ENCODE data around the gene ICE2. TPM values are rescaled to one million over a fixed set of nuclear protein-coding genes. Genes with fewer than 3 reads are reported as not detected.
A peak's percentile ranks its signal among the peaks of the same experiment; 100 is the strongest.

The ICE2 gene
- total and polyA plus RNA-seq, 4 experiments from 2014 or later: 46.5 to 68.4 (median 61.2) TPM

- peaks cover 0 to 20% of the 10 kb centered on the region in 2 donors for H3K36me3 Mint-ChIP-seq
- no peaks in the 10 kb centered on the region for H3K27me3 ChIP-seq (ENCODE audit: insufficient read depth, low read length)
- peaks cover 23 to 49% (median 38%) of the 10 kb centered on the region in 4 donors for H3K4me1 Mint-ChIP-seq
- H3K27me3 Mint-ChIP-seq: no peaks in the 10 kb centered on the region
- intact Hi-C loops (cut with micrococcal nuclease): no loop called here
- peak overlapping the region in 4 of 7 donors; percentile 7 to 81 (median 46) for H3K27ac Mint-ChIP-seq
- no peaks in the 10 kb centered on the region for H3K9me3 ChIP-seq (ENCODE audit: control insufficient read depth in 1 of 2, low read length in 2 of 2)
- no peak overlapping the region for H3K4me3 ChIP-seq (ENCODE audit: low read length in 2 of 2)
- DNase-seq: no peak
- no peaks in the 10 kb centered on the region for H3K36me3 ChIP-seq (ENCODE audit: insufficient read depth, low read length)
- H3K4me3 Mint-ChIP-seq: no peak overlapping the region
- POLR2A ChIA-PET (ENCODE audit: partially characterized antibody): interaction anchor here (1.5 kb wide), 1 partner anchor 38 kb away, joined by 6 read pairs; no protein-coding TSS in a partner anchor
- CTCF ChIA-PET (ENCODE audit: partially characterized antibody): interaction anchor here (0.9 kb wide), 1 partner anchor 793 kb away, joined by 3 read pairs; no protein-coding TSS in a partner anchor
- peaks cover 16% of the 10 kb centered on the region for H3K4me1 ChIP-seq (ENCODE audit: insufficient read depth, low read length)
- no peak overlapping the region for H3K27ac ChIP-seq (ENCODE audit: low read depth, low read length)
- H3K9me3 Mint-ChIP-seq: peaks cover 0 to 6% (median 0%) of the 10 kb centered on the region in 8 donors
Measured at GRCh38 chr15:60483042-60483441, 4.1 kb upstream of the ICE2 start.

GRCh38 chr15:60480888-60481287 is 1.9 kb upstream of the ICE2 start:
- H3K27ac ChIP-seq (ENCODE audit: low read depth, low read length): no peak overlapping the region
- Mint-ChIP-seq H3K4me1 (peaks cover 37 to 60% (median 48%) of the 10 kb centered on the region in 4 donors), H3K36me3 (peaks cover 0 to 15% of the 10 kb centered on the region in 2 donors), H3K4me3 (peak overlapping the region in 2 of 8 donors; percentile 47 to 100), H3K9me3 (peaks cover 0 to 6% (median 0%) of the 10 kb centered on the region in 8 donors), H3K27ac (peak overlapping the region in 4 of 7 donors; percentile 57 to 100 (median 85)), H3K27me3 (no peaks in the 10 kb centered on the region)
- intact Hi-C loops (cut with micrococcal nuclease): no loop called here
- CTCF ChIA-PET (ENCODE audit: partially characterized antibody): no interaction called here
- H3K36me3 ChIP-seq (ENCODE audit: insufficient read depth, low read length): no peaks in the 10 kb centered on the region
- DNase-seq: no peak
- H3K27me3 ChIP-seq (ENCODE audit: insufficient read depth, low read length): no peaks in the 10 kb centered on the region
- POLR2A ChIA-PET (ENCODE audit: partially characterized antibody): interaction anchor here (0.7 to 1.5 kb wide), 3 partner anchors 13 to 95 kb away, joined by 3 to 5 read pairs (median 4); partner anchors contain the start of gene ANXA2
- H3K4me1 ChIP-seq (ENCODE audit: insufficient read depth, low read length): peaks cover 37% of the 10 kb centered on the region
- no peaks in the 10 kb centered on the region for H3K9me3 ChIP-seq (ENCODE audit: control insufficient read depth in 1 of 2, low read length in 2 of 2)
- H3K4me3 ChIP-seq (ENCODE audit: low read length in 2 of 2): no peak overlapping the region

- intact Hi-C loops (cut with micrococcal nuclease): no loop called here
- CTCF ChIA-PET (ENCODE audit: partially characterized antibody): interaction anchor here (0.6 kb wide), 1 partner anchor 452 kb away, joined by 3 read pairs; no protein-coding TSS in a partner anchor
Measured at GRCh38 chr15:60480149-60480548, 1.2 kb upstream of the ICE2 start.

GRCh38 chr15:60479361-60480110 is 594 bp upstream of the ICE2 start:
- CTCF ChIA-PET (ENCODE audit: partially characterized antibody): interaction anchor here (0.6 to 1.5 kb wide), 3 partner anchors 98 to 453 kb away, joined by 3 to 4 read pairs (median 3); no protein-coding TSS in a partner anchor
- H3K36me3 ChIP-seq (ENCODE audit: insufficient read depth, low read length): no peaks in the 10 kb centered on the region
- peaks cover 38% of the 10 kb centered on the region for H3K4me1 ChIP-seq (ENCODE audit: insufficient read depth, low read length)
- peak in 2 of 5 donors; percentile 14 to 31 for DNase-seq
- H3K9me3 Mint-ChIP-seq: peaks cover 0 to 6% (median 0%) of the 10 kb centered on the region in 8 donors
- peak overlapping the region; percentile 96 to 100 (median 99) for H3K27ac Mint-ChIP-seq
- POLR2A ChIA-PET (ENCODE audit: partially characterized antibody): interaction anchor here (0.6 to 3.8 kb wide), 20 partner anchors 8 to 452 kb away, joined by 3 to 30 read pairs (median 4); partner anchors contain the start of gene ANXA2
- peaks cover 37 to 54% (median 44%) of the 10 kb centered on the region in 4 donors for H3K4me1 Mint-ChIP-seq
- no peaks in the 10 kb centered on the region for H3K27me3 ChIP-seq (ENCODE audit: insufficient read depth, low read length)
- peak overlapping the region; percentile 88 for H3K27ac ChIP-seq (ENCODE audit: low read depth, low read length)
- no peaks in the 10 kb centered on the region for H3K9me3 ChIP-seq (ENCODE audit: control insufficient read depth in 1 of 2, low read length in 2 of 2)
- peaks cover 6 to 20% of the 10 kb centered on the region in 2 donors for H3K36me3 Mint-ChIP-seq
- H3K4me3 ChIP-seq (ENCODE audit: low read length in 2 of 2): peak overlapping the region; percentile 72 to 85
- H3K4me3 Mint-ChIP-seq: peak overlapping the region; percentile 91 to 100 (median 98)
- intact Hi-C loops (cut with micrococcal nuclease): loop anchor here (1.0 to 2.0 kb wide), 3 partner anchors 81 to 791 kb away; partner anchors contain the start of gene BNIP2
- H3K27me3 Mint-ChIP-seq: no peaks in the 10 kb centered on the region

More at GRCh38 chr15:60480149-60480548, 1.2 kb upstream of the ICE2 start:
- Mint-ChIP-seq H3K27me3 (no peaks in the 10 kb centered on the region), H3K27ac (peak overlapping the region; percentile 96 to 100 (median 99)), H3K9me3 (peaks cover 0 to 6% (median 0%) of the 10 kb centered on the region in 8 donors), H3K4me1 (peaks cover 36 to 53% (median 43%) of the 10 kb centered on the region in 4 donors), H3K4me3 (peak overlapping the region; percentile 91 to 100 (median 98)), H3K36me3 (peaks cover under 1 to 15% of the 10 kb centered on the region in 2 donors)
- Histone ChIP-seq H3K4me3 (ENCODE audit: low read length in 2 of 2) (no peak overlapping the region), H3K9me3 (ENCODE audit: control insufficient read depth in 1 of 2, low read length in 2 of 2) (no peaks in the 10 kb centered on the region), H3K27me3 (ENCODE audit: insufficient read depth, low read length) (no peaks in the 10 kb centered on the region), H3K36me3 (ENCODE audit: insufficient read depth, low read length) (no peaks in the 10 kb centered on the region), H3K27ac (ENCODE audit: low read depth, low read length) (peak overlapping the region; percentile 88), H3K4me1 (ENCODE audit: insufficient read depth, low read length) (peaks cover 38% of the 10 kb centered on the region)
- POLR2A ChIA-PET (ENCODE audit: partially characterized antibody): interaction anchor here (0.7 to 3.8 kb wide), 9 partner anchors 8 to 361 kb away, joined by 3 to 30 read pairs (median 4); partner anchors contain the start of gene ANXA2
- DNase-seq: no peak

GRCh38 chr15:60477916-60478565 is 901 bp downstream of the ICE2 start:
- Histone ChIP-seq H3K9me3 (ENCODE audit: control insufficient read depth in 1 of 2, low read length in 2 of 2) (no peaks in the 10 kb centered on the region), H3K27me3 (ENCODE audit: insufficient read depth, low read length) (no peaks in the 10 kb centered on the region), H3K4me3 (ENCODE audit: low read length in 2 of 2) (peak overlapping the region; percentile 72 to 85), H3K36me3 (ENCODE audit: insufficient read depth, low read length) (no peaks in the 10 kb centered on the region), H3K27ac (ENCODE audit: low read depth, low read length) (peak overlapping the region; percentile 88), H3K4me1 (ENCODE audit: insufficient read depth, low read length) (peaks cover 38% of the 10 kb centered on the region)
- ChIA-PET POLR2A (ENCODE audit: partially characterized antibody) (interaction anchor here (0.7 to 3.8 kb wide), 8 partner anchors 12 to 788 kb away, joined by 3 to 30 read pairs (median 4); partner anchors contain the start of gene ANXA2), CTCF (ENCODE audit: partially characterized antibody) (interaction anchor here (1.4 kb wide), 1 partner anchor 439 kb away, joined by 3 read pairs; no protein-coding TSS in a partner anchor)
- H3K27ac Mint-ChIP-seq: peak overlapping the region; percentile 96 to 100 (median 99)
- DNase-seq: peak in 1 of 5 donors; percentile 18
- H3K27me3 Mint-ChIP-seq: no peaks in the 10 kb centered on the region
- H3K4me1 Mint-ChIP-seq: peaks cover 38 to 57% (median 47%) of the 10 kb centered on the region in 4 donors
- intact Hi-C loops (cut with micrococcal nuclease): loop anchor here (2.0 kb wide), 1 partner anchor 789 kb away; the partner anchor contains the start of gene BNIP2
- peak overlapping the region; percentile 91 to 100 (median 98) for H3K4me3 Mint-ChIP-seq
- peaks cover 0 to 6% (median 0%) of the 10 kb centered on the region in 8 donors for H3K9me3 Mint-ChIP-seq
- peaks cover 13 to 29% of the 10 kb centered on the region in 2 donors for H3K36me3 Mint-ChIP-seq

- Mint-ChIP-seq H3K9me3 (peaks cover 0 to 4% (median 0%) of the 10 kb centered on the region in 8 donors), H3K27ac (peak overlapping the region in 1 of 7 donors; percentile 96), H3K4me1 (peaks cover 38 to 60% (median 47%) of the 10 kb centered on the region in 4 donors), H3K4me3 (peak overlapping the region in 3 of 8 donors; percentile 94 to 97 (median 96)), H3K36me3 (peaks cover 19 to 35% of the 10 kb centered on the region in 2 donors), H3K27me3 (no peaks in the 10 kb centered on the region)
- Histone ChIP-seq H3K4me1 (ENCODE audit: insufficient read depth, low read length) (peaks cover 38% of the 10 kb centered on the region), H3K27me3 (ENCODE audit: insufficient read depth, low read length) (no peaks in the 10 kb centered on the region), H3K36me3 (ENCODE audit: insufficient read depth, low read length) (no peaks in the 10 kb centered on the region), H3K27ac (ENCODE audit: low read depth, low read length) (no peak overlapping the region), H3K9me3 (ENCODE audit: control insufficient read depth in 1 of 2, low read length in 2 of 2) (no peaks in the 10 kb centered on the region), H3K4me3 (ENCODE audit: low read length in 2 of 2) (no peak overlapping the region)
- DNase-seq: no peak
- intact Hi-C loops (cut with micrococcal nuclease): no loop called here
- POLR2A ChIA-PET (ENCODE audit: partially characterized antibody): interaction anchor here (0.9 to 3.8 kb wide), 2 partner anchors 47 to 79 kb away, joined by 3 to 30 read pairs; partner anchors contain the start of gene ANXA2
- CTCF ChIA-PET (ENCODE audit: partially characterized antibody): interaction anchor here (1.4 kb wide), 1 partner anchor 440 kb away, joined by 3 read pairs; no protein-coding TSS in a partner anchor
Measured at GRCh38 chr15:60477164-60477563, 1.8 kb downstream of the ICE2 start.
